NB4 (cell line): ENCODE data around the gene COA1.

Source experiments
- CTCF ChIP-seq: IDR thresholded peaks from one replicate; pipeline ENCODE4 v1.5.1; 2012; ENCODE audit warnings: low read depth, low read length
- MAX ChIP-seq: IDR thresholded peaks from 2 replicates; pipeline ENCODE4 v1.6.1; 2011; ENCODE audit warnings: low read depth, low read length
- MYC ChIP-seq: IDR thresholded peaks from 2 replicates; pipeline ENCODE4 v1.6.1; 2011; ENCODE audit warnings: low read depth, low read length
- POLR2A ChIP-seq: IDR thresholded peaks from 2 replicates; pipeline ENCODE4 v1.6.1; 2011; ENCODE audit warnings: mild to moderate bottlenecking; ENCODE audit not compliant: insufficient read length; ENCODE audit errors: extremely low read depth

GRCh38 chr7:43761938-43762692, 32.8 kb upstream of the COA1 start:
- TF ChIP-seq CTCF: no peak
- TF ChIP-seq POLR2A: no peak
- no peak for TF ChIP-seq MAX
- TF ChIP-seq MYC: no peak
